Stimulated activated CD4-positive, alpha-beta T cell treated with anti-CD3 and anti-CD28 coated beads, Interleukin-2, amount 100 ng/mL, for 48 hours (primary cell): ENCODE data around the gene CADM3.

Experiments
- DNase-seq, 2 donors: peaks; one replicate each; pipeline ENCODE4 v3.0.0-alpha.2; 2020

The CADM3 gene

DNA sequence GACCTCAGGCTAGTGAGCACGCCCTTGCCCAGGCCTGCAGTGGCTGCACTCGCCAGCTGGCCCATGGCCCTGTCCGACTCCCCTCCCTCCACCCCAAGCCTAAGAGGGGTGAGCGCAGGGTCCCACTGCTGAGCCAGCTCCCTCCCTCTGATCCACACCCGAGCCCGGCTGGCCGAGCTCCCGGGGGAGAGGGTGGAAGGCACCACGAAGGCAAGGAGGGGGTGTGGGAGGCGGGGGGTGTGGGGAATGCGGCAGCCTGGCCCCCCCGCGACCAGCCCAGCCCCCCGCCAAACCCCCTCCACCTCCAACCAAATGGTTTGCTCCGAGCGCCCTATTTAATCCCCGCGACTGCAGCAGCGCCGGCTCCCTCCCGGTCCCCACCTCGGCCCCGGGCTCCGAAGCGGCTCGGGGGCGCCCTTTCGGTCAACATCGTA is at the start of gene CADM3:
Gene CADM3 (plus strand): TSS at position 362 of the 434 bp plus-strand sequence. CDS start 151 bp downstream, outside the sequence.
- no peak for DNase-seq

GRCh38 chr1:159122005-159122621 is 49.3 kb upstream of the CADM3 start:
- DNase-seq = no peak

- DNase-seq = no peak
These were observed 47.8 kb upstream of the CADM3 start for GRCh38 chr1:159123587-159123986.

GRCh38 chr1:159132271-159132881 is 39.0 kb upstream of the CADM3 start:
- DNase-seq = peak; percentile 73 to 78

- DNase-seq = no peak
These were observed 30.9 kb upstream of the CADM3 start for GRCh38 chr1:159140474-159140873.

GRCh38 chr1:159141584-159142390 is 29.6 kb upstream of the CADM3 start:
- DNase-seq = no peak

- no peak for DNase-seq
These were observed 29.1 kb upstream of the CADM3 start for GRCh38 chr1:159142391-159142663.

DNA sequence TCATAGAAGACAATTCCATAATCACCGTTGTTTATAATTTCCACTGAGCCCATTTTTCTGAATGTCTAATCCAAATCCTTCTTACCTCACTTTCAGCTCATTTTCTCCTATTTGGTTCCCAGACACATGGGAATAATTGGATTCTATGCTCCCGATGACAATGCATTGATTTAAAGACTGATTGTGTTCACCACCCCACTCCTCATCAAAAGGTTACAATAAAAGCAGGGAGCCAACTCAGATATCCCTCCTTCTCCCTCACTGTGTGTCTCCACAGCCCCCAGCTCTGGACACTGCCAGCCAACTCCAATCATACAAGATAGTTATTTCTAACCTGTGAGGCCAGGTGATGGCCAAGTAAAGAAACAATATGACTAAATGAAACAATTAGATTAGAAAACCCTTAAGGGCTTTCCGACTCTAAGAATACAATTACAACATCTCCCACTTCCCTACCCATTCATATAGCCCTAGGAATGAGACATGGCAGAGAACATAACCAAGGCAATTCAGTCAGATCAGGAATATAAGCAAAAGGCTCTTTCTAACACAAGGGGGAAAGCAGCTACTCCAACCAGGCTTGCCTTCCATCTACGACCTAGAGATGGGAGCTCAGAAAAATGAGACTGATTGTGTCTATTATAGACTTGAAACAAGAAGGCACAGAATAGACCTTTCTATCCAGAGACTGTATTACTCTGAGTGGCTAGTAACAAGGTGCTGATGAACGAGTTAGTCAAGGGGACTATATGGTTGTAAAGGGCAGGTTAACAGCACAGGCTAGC is 28.5 kb upstream of the CADM3 start:
- DNase-seq = no peak

GRCh38 chr1:159144571-159144970 is 26.8 kb upstream of the CADM3 start:
- DNase-seq = no peak

GRCh38 chr1:159146980-159147379 is 24.4 kb upstream of the CADM3 start:
- no peak for DNase-seq

DNA sequence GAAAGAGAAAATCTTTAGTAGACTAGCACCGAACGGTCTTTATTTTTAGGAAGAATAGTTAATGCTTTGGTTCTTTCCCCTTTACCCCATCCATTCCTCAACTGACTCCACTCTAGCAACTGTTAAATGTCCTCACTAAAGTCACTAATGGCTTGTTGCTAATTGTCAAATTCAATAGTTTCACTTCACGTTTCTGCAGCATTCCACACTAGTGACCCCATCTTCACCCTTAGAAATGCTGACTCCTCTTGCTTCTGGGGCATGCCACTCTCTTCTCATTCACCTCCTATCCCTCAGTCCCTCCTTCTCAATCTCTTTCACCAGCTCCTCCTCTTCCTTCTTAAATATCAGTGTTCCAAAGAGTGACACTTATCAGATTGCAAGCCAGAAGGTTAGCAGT is 19.4 kb upstream of the CADM3 start:
- no peak for DNase-seq

DNA sequence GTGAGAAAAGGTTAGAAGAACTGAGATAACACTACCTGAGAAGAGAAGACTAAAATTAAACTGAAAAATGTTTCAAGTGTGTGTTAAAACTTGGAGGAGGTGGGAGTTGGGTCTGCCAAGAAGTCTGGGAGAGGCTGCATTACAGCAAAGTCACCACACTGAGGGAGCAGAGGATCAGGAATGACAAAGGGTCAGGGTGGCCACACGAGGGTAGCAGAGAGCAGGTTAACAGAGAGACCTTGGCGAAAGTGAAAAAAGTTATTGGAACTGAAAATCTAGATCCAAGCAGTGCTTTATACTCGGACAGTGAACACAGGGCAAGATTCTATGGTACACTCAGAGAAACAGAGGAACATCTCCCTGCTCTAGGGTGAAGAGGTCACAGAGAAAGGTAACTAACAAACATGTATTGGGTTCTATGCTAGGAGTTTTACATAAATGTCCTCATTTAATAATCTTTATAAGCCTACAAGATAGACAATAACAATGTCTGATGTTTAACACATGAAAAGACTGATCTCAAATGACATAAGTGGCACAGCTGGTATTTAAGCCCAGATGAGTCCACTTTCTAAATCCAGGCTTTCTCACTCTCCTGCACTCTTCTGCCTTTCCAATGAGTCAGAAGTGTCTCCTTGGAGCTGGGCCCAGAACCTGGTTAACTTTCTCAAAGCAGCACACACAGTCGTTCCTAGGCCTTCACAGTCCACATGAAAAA is 10.3 kb upstream of the CADM3 start:
- DNase-seq = peak; percentile 58 to 62

- DNase-seq = no peak
These were observed 9.7 kb upstream of the CADM3 start for GRCh38 chr1:159161719-159162026.

GRCh38 chr1:159162516-159163265 is 8.7 kb upstream of the CADM3 start:
- DNase-seq = no peak

GRCh38 chr1:159163614-159164228 is 7.7 kb upstream of the CADM3 start:
- no peak for DNase-seq

GRCh38 chr1:159168043-159168442 is 3.4 kb upstream of the CADM3 start:
- no peak for DNase-seq

GRCh38 chr1:159170639-159171038 is 776 bp upstream of the CADM3 start:
- DNase-seq = no peak

DNA sequence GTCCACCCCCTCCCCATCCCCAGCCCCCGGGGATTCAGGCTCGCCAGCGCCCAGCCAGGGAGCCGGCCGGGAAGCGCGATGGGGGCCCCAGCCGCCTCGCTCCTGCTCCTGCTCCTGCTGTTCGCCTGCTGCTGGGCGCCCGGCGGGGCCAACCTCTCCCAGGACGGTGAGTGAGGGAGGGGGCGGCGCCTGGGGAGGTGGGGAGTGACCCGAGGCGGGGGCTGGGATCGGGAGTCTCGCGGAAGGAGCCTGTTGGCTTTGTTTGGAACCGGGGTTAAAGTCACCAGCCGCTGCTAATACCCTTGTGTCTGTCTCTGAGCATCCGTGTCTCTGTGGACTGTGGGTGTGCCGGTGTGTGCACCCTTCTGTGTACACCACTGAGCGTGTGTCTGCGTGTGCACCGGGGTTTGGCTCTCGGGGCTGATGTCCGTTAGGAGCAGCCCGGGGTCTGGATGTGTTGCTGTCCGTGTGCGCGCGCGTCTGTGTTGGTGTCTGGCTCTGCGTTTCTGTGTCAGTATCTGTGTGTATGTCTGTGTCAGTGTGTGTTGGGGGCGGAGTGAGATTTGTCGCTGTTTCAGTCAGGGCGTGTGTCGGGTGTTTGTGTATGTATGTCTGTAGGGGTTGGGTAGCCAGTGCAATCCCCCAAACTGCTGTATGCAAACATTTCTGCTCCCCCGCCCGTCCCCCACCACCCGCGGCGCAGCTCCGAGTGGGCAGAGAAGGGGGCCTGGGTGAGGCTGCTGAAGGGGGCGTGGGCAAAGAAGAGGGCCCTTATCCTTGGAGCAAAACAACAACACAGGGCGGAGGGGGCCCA is 480 bp downstream of the CADM3 start:
- DNase-seq = no peak

GRCh38 chr1:159172614-159173291 is 1.3 kb downstream of the CADM3 start:
- DNase-seq = no peak

DNA sequence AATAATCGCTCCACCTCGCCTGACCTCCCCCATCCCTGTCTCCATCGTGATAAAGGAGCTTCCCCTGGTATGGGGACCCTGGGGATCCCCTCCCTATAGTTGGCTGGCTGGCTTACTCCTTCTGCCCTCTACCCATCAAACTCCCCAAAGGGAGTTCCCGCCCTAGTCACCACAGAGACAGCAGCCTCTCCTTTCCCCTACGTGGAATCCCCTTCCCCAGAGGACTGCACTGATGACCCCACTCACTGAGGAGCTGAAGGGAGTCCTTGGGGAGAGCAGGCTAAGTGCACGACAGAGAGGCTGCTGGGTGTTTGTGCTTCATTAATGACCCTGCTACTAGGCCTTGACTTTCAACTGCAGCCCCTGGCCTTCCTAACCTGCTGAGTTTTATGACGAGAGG is 1.9 kb downstream of the CADM3 start:
- DNase-seq = no peak
